ENCODE data around the gene CEP128. TPM values are rescaled to one million over a fixed set of nuclear protein-coding genes. Genes with fewer than 3 reads are reported as not detected.

Gene CEP128
- total RNA-seq, 2 experiments from 2014 or later: 24.7 to 26.0 TPM

- H3K9me3 Mint-ChIP-seq: no peaks in the 10 kb centered on the region
- DNase-seq: no peak
- POLR2A ChIA-PET: no interaction called here
- H3K36me3 Mint-ChIP-seq (ENCODE audit: low read depth): peaks cover 35% of the 10 kb centered on the region
- H3K4me1 Mint-ChIP-seq: no peaks in the 10 kb centered on the region
- no peak overlapping the region for H3K27ac Mint-ChIP-seq
- no peak overlapping the region for H3K4me3 Mint-ChIP-seq
- H3K27me3 Mint-ChIP-seq: no peaks in the 10 kb centered on the region
- CTCF ChIA-PET: no interaction called here
Observed at GRCh38 chr14:80787876-80788275, 153.7 kb downstream of the CEP128 start.

- H3K9me3 Mint-ChIP-seq: no peaks in the 10 kb centered on the region
- POLR2A ChIA-PET: interaction anchor here (0.6 to 0.9 kb wide), 2 partner anchors 47 to 392 kb away, joined by 3 read pairs; no protein-coding TSS in a partner anchor
- H3K4me1 Mint-ChIP-seq: no peaks in the 10 kb centered on the region
Observed at GRCh38 chr14:80784820-80785219, 156.7 kb downstream of the CEP128 start.

GRCh38 chr14:80781972-80782367, 159.6 kb downstream of the CEP128 start:
- no peaks in the 10 kb centered on the region for H3K9me3 Mint-ChIP-seq
- no peaks in the 10 kb centered on the region for H3K27me3 Mint-ChIP-seq
- POLR2A ChIA-PET: no interaction called here
- peaks cover 19% of the 10 kb centered on the region for H3K36me3 Mint-ChIP-seq (ENCODE audit: low read depth)
- no peak for DNase-seq
- no peak overlapping the region for H3K27ac Mint-ChIP-seq
- CTCF ChIA-PET: no interaction called here
- no peaks in the 10 kb centered on the region for H3K4me1 Mint-ChIP-seq
- H3K4me3 Mint-ChIP-seq: no peak overlapping the region

More at GRCh38 chr14:80784820-80785219, 156.7 kb downstream of the CEP128 start:
- DNase-seq: no peak
- Mint-ChIP-seq H3K27ac (no peak overlapping the region), H3K4me3 (no peak overlapping the region), H3K27me3 (no peaks in the 10 kb centered on the region), H3K36me3 (ENCODE audit: low read depth) (peaks cover 25% of the 10 kb centered on the region)
- CTCF ChIA-PET: no interaction called here

- CTCF ChIA-PET: no interaction called here
- Mint-ChIP-seq H3K9me3 (no peaks in the 10 kb centered on the region), H3K4me3 (no peak overlapping the region)
Observed at GRCh38 chr14:80780500-80780899, 161.0 kb downstream of the CEP128 start.

GRCh38 chr14:80776657-80777056, 164.9 kb downstream of the CEP128 start:
- no peak overlapping the region for H3K4me3 Mint-ChIP-seq
- H3K27ac Mint-ChIP-seq: no peak overlapping the region
- no peaks in the 10 kb centered on the region for H3K4me1 Mint-ChIP-seq
- no peak for DNase-seq
- CTCF ChIA-PET: no interaction called here
- POLR2A ChIA-PET: no interaction called here
- peaks cover 11% of the 10 kb centered on the region for H3K36me3 Mint-ChIP-seq (ENCODE audit: low read depth)
- no peaks in the 10 kb centered on the region for H3K27me3 Mint-ChIP-seq
- peaks cover 3% of the 10 kb centered on the region for H3K9me3 Mint-ChIP-seq

More at GRCh38 chr14:80780500-80780899, 161.0 kb downstream of the CEP128 start:
- Mint-ChIP-seq H3K36me3 (ENCODE audit: low read depth) (peaks cover 19% of the 10 kb centered on the region), H3K27ac (no peak overlapping the region), H3K27me3 (no peaks in the 10 kb centered on the region), H3K4me1 (no peaks in the 10 kb centered on the region)
- POLR2A ChIA-PET: no interaction called here
- no peak for DNase-seq

- H3K4me3 Mint-ChIP-seq: no peak overlapping the region
- no peaks in the 10 kb centered on the region for H3K4me1 Mint-ChIP-seq
- H3K27ac Mint-ChIP-seq: no peak overlapping the region
- no peak for DNase-seq
- H3K27me3 Mint-ChIP-seq: no peaks in the 10 kb centered on the region
- H3K9me3 Mint-ChIP-seq: peaks cover 3% of the 10 kb centered on the region
- ChIA-PET CTCF (no interaction called here), POLR2A (no interaction called here)
- H3K36me3 Mint-ChIP-seq (ENCODE audit: low read depth): peaks cover 11% of the 10 kb centered on the region
Observed at GRCh38 chr14:80776186-80776585, 165.4 kb downstream of the CEP128 start.

GRCh38 chr14:80772504-80772903, 169.0 kb downstream of the CEP128 start:
- H3K27ac Mint-ChIP-seq: no peak overlapping the region
- POLR2A ChIA-PET: no interaction called here
- peaks cover 11% of the 10 kb centered on the region for H3K36me3 Mint-ChIP-seq (ENCODE audit: low read depth)
- H3K4me1 Mint-ChIP-seq: no peaks in the 10 kb centered on the region
- CTCF ChIA-PET: no interaction called here
- H3K27me3 Mint-ChIP-seq: no peaks in the 10 kb centered on the region
- no peak for DNase-seq
- peaks cover 3% of the 10 kb centered on the region for H3K9me3 Mint-ChIP-seq
- no peak overlapping the region for H3K4me3 Mint-ChIP-seq

GRCh38 chr14:80771201-80771600, 170.3 kb downstream of the CEP128 start:
- Mint-ChIP-seq H3K27me3 (no peaks in the 10 kb centered on the region), H3K27ac (no peak overlapping the region), H3K4me1 (no peaks in the 10 kb centered on the region), H3K36me3 (ENCODE audit: low read depth) (peaks cover 3% of the 10 kb centered on the region), H3K9me3 (peaks cover 3% of the 10 kb centered on the region), H3K4me3 (no peak overlapping the region)
- CTCF ChIA-PET: no interaction called here
- DNase-seq: no peak
- POLR2A ChIA-PET: no interaction called here

- Mint-ChIP-seq H3K36me3 (ENCODE audit: low read depth) (peaks cover 3% of the 10 kb centered on the region), H3K4me1 (no peaks in the 10 kb centered on the region), H3K27me3 (no peaks in the 10 kb centered on the region), H3K9me3 (peaks cover 3% of the 10 kb centered on the region), H3K27ac (no peak overlapping the region), H3K4me3 (no peak overlapping the region)
- DNase-seq: no peak
- POLR2A ChIA-PET: no interaction called here
- CTCF ChIA-PET: no interaction called here
Observed at GRCh38 chr14:80770114-80770908, 171.2 kb downstream of the CEP128 start.

GRCh38 chr14:80768646-80769045, 172.9 kb downstream of the CEP128 start:
- H3K9me3 Mint-ChIP-seq: peaks cover 3% of the 10 kb centered on the region
- no peak for DNase-seq
- POLR2A ChIA-PET: no interaction called here
- H3K27ac Mint-ChIP-seq: no peak overlapping the region
- H3K4me3 Mint-ChIP-seq: no peak overlapping the region
- peaks cover 3% of the 10 kb centered on the region for H3K36me3 Mint-ChIP-seq (ENCODE audit: low read depth)
- no peaks in the 10 kb centered on the region for H3K4me1 Mint-ChIP-seq
- H3K27me3 Mint-ChIP-seq: no peaks in the 10 kb centered on the region
- CTCF ChIA-PET: no interaction called here

- ChIA-PET POLR2A (no interaction called here), CTCF (no interaction called here)
- no peak for DNase-seq
- H3K36me3 Mint-ChIP-seq (ENCODE audit: low read depth): peaks cover 3% of the 10 kb centered on the region
- H3K4me1 Mint-ChIP-seq: no peaks in the 10 kb centered on the region
- no peak overlapping the region for H3K27ac Mint-ChIP-seq
- no peaks in the 10 kb centered on the region for H3K9me3 Mint-ChIP-seq
- no peak overlapping the region for H3K4me3 Mint-ChIP-seq
- H3K27me3 Mint-ChIP-seq: no peaks in the 10 kb centered on the region
Observed at GRCh38 chr14:80764921-80765507, 176.5 kb downstream of the CEP128 start.

GRCh38 chr14:80764496-80764895, 177.0 kb downstream of the CEP128 start:
- H3K9me3 Mint-ChIP-seq: no peaks in the 10 kb centered on the region
- CTCF ChIA-PET: no interaction called here

GRCh38 chr14:80762641-80763228, 178.8 kb downstream of the CEP128 start:
- no peak overlapping the region for H3K4me3 Mint-ChIP-seq
- H3K27ac Mint-ChIP-seq: no peak overlapping the region
- POLR2A ChIA-PET: no interaction called here
- CTCF ChIA-PET: interaction anchor here (1.1 kb wide), 1 partner anchor 88 kb away, joined by 3 read pairs; no protein-coding TSS in a partner anchor
- H3K4me1 Mint-ChIP-seq: no peaks in the 10 kb centered on the region
- peaks cover 5% of the 10 kb centered on the region for H3K36me3 Mint-ChIP-seq (ENCODE audit: low read depth)
- no peaks in the 10 kb centered on the region for H3K27me3 Mint-ChIP-seq
- no peak for DNase-seq
- no peaks in the 10 kb centered on the region for H3K9me3 Mint-ChIP-seq

More at GRCh38 chr14:80764496-80764895, 177.0 kb downstream of the CEP128 start:
- DNase-seq: no peak
- Mint-ChIP-seq H3K4me1 (no peaks in the 10 kb centered on the region), H3K36me3 (ENCODE audit: low read depth) (peaks cover 3% of the 10 kb centered on the region), H3K27ac (no peak overlapping the region), H3K27me3 (no peaks in the 10 kb centered on the region), H3K4me3 (no peak overlapping the region)
- POLR2A ChIA-PET: no interaction called here

- Mint-ChIP-seq H3K36me3 (ENCODE audit: low read depth) (peaks cover 37% of the 10 kb centered on the region), H3K27ac (no peak overlapping the region), H3K4me3 (no peak overlapping the region), H3K9me3 (no peaks in the 10 kb centered on the region), H3K27me3 (no peaks in the 10 kb centered on the region), H3K4me1 (no peaks in the 10 kb centered on the region)
- CTCF ChIA-PET: no interaction called here
- no peak for DNase-seq
- POLR2A ChIA-PET: no interaction called here
Observed at GRCh38 chr14:80754696-80755095, 186.8 kb downstream of the CEP128 start.
